Measurements from ENCODE around the gene ARHGAP26. TPM values are rescaled to one million over a fixed set of nuclear protein-coding genes. Genes with fewer than 3 reads are reported as not detected.

The ARHGAP26 gene
- total and polyA plus RNA-seq, 2 donors, result 15.1 to 16.2 TPM

GRCh38 chr5:142813220-142813619 is 43.0 kb downstream of the ARHGAP26 start:
- no peak overlapping the region for H3K4me3 ChIP-seq (ENCODE audit: low read length in 2 of 2)
- 97% methylated on average over 3 of the region's 3 CpGs for whole genome bisulfite sequencing
- no peak overlapping the region for H3K27ac ChIP-seq (ENCODE audit: low read depth in 1 of 2, low read length in 1 of 2)
- H3K36me3 ChIP-seq (ENCODE audit: control insufficient read depth in 2 of 2, insufficient read depth in 2 of 2, low read length in 1 of 2), result no peaks in the 10 kb centered on the region
- no peaks in the 10 kb centered on the region for H3K27me3 ChIP-seq (ENCODE audit: control insufficient read depth in 2 of 2, insufficient read depth in 1 of 2, low read length in 1 of 2)
- H3K4me1 ChIP-seq (ENCODE audit: control insufficient read depth in 2 of 2, insufficient read depth in 2 of 2, low read length in 2 of 2), result peaks cover 0 to 33% of the 10 kb centered on the region in 2 donors
- H3K9me3 ChIP-seq (ENCODE audit: control insufficient read depth in 2 of 2, insufficient read depth in 1 of 2, low read length in 1 of 2), result peaks cover 0 to 5% of the 10 kb centered on the region in 2 donors
- DNase-seq (ENCODE audit: low read depth in 6 of 9, low spot score in 9 of 9), result no peak

- H3K4me1 ChIP-seq (ENCODE audit: control insufficient read depth in 2 of 2, insufficient read depth in 2 of 2, low read length in 2 of 2), result peaks cover 0 to 35% of the 10 kb centered on the region in 2 donors
- H3K36me3 ChIP-seq (ENCODE audit: control insufficient read depth in 2 of 2, insufficient read depth in 2 of 2, low read length in 1 of 2), result no peaks in the 10 kb centered on the region
- H3K9me3 ChIP-seq (ENCODE audit: control insufficient read depth in 2 of 2, insufficient read depth in 1 of 2, low read length in 1 of 2), result peaks cover 0 to 6% of the 10 kb centered on the region in 2 donors
- 95% methylated on average over 3 of the region's 3 CpGs for whole genome bisulfite sequencing
- DNase-seq (ENCODE audit: low read depth in 6 of 9, low spot score in 9 of 9), result no peak
- H3K27me3 ChIP-seq (ENCODE audit: control insufficient read depth in 2 of 2, insufficient read depth in 1 of 2, low read length in 1 of 2), result no peaks in the 10 kb centered on the region
- no peak overlapping the region for H3K27ac ChIP-seq (ENCODE audit: low read depth in 1 of 2, low read length in 1 of 2)
- no peak overlapping the region for H3K4me3 ChIP-seq (ENCODE audit: low read length in 2 of 2)
Observed at GRCh38 chr5:142814122-142814521, 43.9 kb downstream of the ARHGAP26 start.

GRCh38 chr5:142815469-142815868 is 45.3 kb downstream of the ARHGAP26 start:
- peaks cover 0 to 26% of the 10 kb centered on the region in 2 donors for H3K4me1 ChIP-seq (ENCODE audit: control insufficient read depth in 2 of 2, insufficient read depth in 2 of 2, low read length in 2 of 2)
- DNase-seq (ENCODE audit: low read depth in 6 of 9, low spot score in 9 of 9), result no peak
- no peaks in the 10 kb centered on the region for H3K36me3 ChIP-seq (ENCODE audit: control insufficient read depth in 2 of 2, insufficient read depth in 2 of 2, low read length in 1 of 2)
- no peaks in the 10 kb centered on the region for H3K27me3 ChIP-seq (ENCODE audit: control insufficient read depth in 2 of 2, insufficient read depth in 1 of 2, low read length in 1 of 2)
- no peak overlapping the region for H3K27ac ChIP-seq (ENCODE audit: low read depth in 1 of 2, low read length in 1 of 2)
- peaks cover 0 to 6% of the 10 kb centered on the region in 2 donors for H3K9me3 ChIP-seq (ENCODE audit: control insufficient read depth in 2 of 2, insufficient read depth in 1 of 2, low read length in 1 of 2)
- no peak overlapping the region for H3K4me3 ChIP-seq (ENCODE audit: low read length in 2 of 2)
- WGBS, result 100% methylated on average over 2 of the region's 2 CpGs

- no peak overlapping the region for H3K4me3 ChIP-seq (ENCODE audit: low read length in 2 of 2)
- DNase-seq (ENCODE audit: low read depth in 6 of 9, low spot score in 9 of 9), result no peak
- WGBS, result 94% methylated on average over 6 of the region's 6 CpGs
- no peaks in the 10 kb centered on the region for H3K36me3 ChIP-seq (ENCODE audit: control insufficient read depth in 2 of 2, insufficient read depth in 2 of 2, low read length in 1 of 2)
- H3K4me1 ChIP-seq (ENCODE audit: control insufficient read depth in 2 of 2, insufficient read depth in 2 of 2, low read length in 2 of 2), result peaks cover 0 to 23% of the 10 kb centered on the region in 2 donors
- no peaks in the 10 kb centered on the region for H3K27me3 ChIP-seq (ENCODE audit: control insufficient read depth in 2 of 2, insufficient read depth in 1 of 2, low read length in 1 of 2)
- peak overlapping the region; percentile 52 to 64 for H3K27ac ChIP-seq (ENCODE audit: low read depth in 1 of 2, low read length in 1 of 2)
- peaks cover 0 to 6% of the 10 kb centered on the region in 2 donors for H3K9me3 ChIP-seq (ENCODE audit: control insufficient read depth in 2 of 2, insufficient read depth in 1 of 2, low read length in 1 of 2)
Observed at GRCh38 chr5:142816531-142817430, 46.6 kb downstream of the ARHGAP26 start.

- H3K36me3 ChIP-seq (ENCODE audit: control insufficient read depth in 2 of 2, insufficient read depth in 2 of 2, low read length in 1 of 2), result no peaks in the 10 kb centered on the region
- DNase-seq (ENCODE audit: low read depth in 6 of 9, low spot score in 9 of 9), result no peak
- H3K4me1 ChIP-seq (ENCODE audit: control insufficient read depth in 2 of 2, insufficient read depth in 2 of 2, low read length in 2 of 2), result peaks cover 0 to 19% of the 10 kb centered on the region in 2 donors
- WGBS, result 95% methylated on average over 3 of the region's 3 CpGs
- peaks cover 0 to 6% of the 10 kb centered on the region in 2 donors for H3K9me3 ChIP-seq (ENCODE audit: control insufficient read depth in 2 of 2, insufficient read depth in 1 of 2, low read length in 1 of 2)
- peak overlapping the region; percentile 21 to 36 for H3K27ac ChIP-seq (ENCODE audit: low read depth in 1 of 2, low read length in 1 of 2)
- no peaks in the 10 kb centered on the region for H3K27me3 ChIP-seq (ENCODE audit: control insufficient read depth in 2 of 2, insufficient read depth in 1 of 2, low read length in 1 of 2)
- no peak overlapping the region for H3K4me3 ChIP-seq (ENCODE audit: low read length in 2 of 2)
Observed at GRCh38 chr5:142817949-142818431, 47.8 kb downstream of the ARHGAP26 start.

- no peak for DNase-seq (ENCODE audit: low read depth in 6 of 9, low spot score in 9 of 9)
Observed at GRCh38 chr5:142819292-142819691, 49.1 kb downstream of the ARHGAP26 start.

GRCh38 chr5:142819825-142820224 is 49.6 kb downstream of the ARHGAP26 start:
- no peak overlapping the region for H3K27ac ChIP-seq (ENCODE audit: low read depth in 1 of 2, low read length in 1 of 2)
- peaks cover 0 to 6% of the 10 kb centered on the region in 2 donors for H3K9me3 ChIP-seq (ENCODE audit: control insufficient read depth in 2 of 2, insufficient read depth in 1 of 2, low read length in 1 of 2)
- no peaks in the 10 kb centered on the region for H3K36me3 ChIP-seq (ENCODE audit: control insufficient read depth in 2 of 2, insufficient read depth in 2 of 2, low read length in 1 of 2)
- no peaks in the 10 kb centered on the region for H3K27me3 ChIP-seq (ENCODE audit: control insufficient read depth in 2 of 2, insufficient read depth in 1 of 2, low read length in 1 of 2)
- H3K4me1 ChIP-seq (ENCODE audit: control insufficient read depth in 2 of 2, insufficient read depth in 2 of 2, low read length in 2 of 2), result peaks cover 0 to 28% of the 10 kb centered on the region in 2 donors
- 95% methylated on average over 4 of the region's 4 CpGs for WGBS
- H3K4me3 ChIP-seq (ENCODE audit: low read length in 2 of 2), result no peak overlapping the region
- DNase-seq (ENCODE audit: low read depth in 6 of 9, low spot score in 9 of 9), result no peak

More at GRCh38 chr5:142819292-142819691, 49.1 kb downstream of the ARHGAP26 start:
- Histone ChIP-seq H3K27me3 (ENCODE audit: control insufficient read depth in 2 of 2, insufficient read depth in 1 of 2, low read length in 1 of 2) (no peaks in the 10 kb centered on the region), H3K27ac (ENCODE audit: low read depth in 1 of 2, low read length in 1 of 2) (peak overlapping the region in 1 of 2 donors; percentile 42), H3K36me3 (ENCODE audit: control insufficient read depth in 2 of 2, insufficient read depth in 2 of 2, low read length in 1 of 2) (no peaks in the 10 kb centered on the region), H3K9me3 (ENCODE audit: control insufficient read depth in 2 of 2, insufficient read depth in 1 of 2, low read length in 1 of 2) (peaks cover 0 to 6% of the 10 kb centered on the region in 2 donors), H3K4me3 (ENCODE audit: low read length in 2 of 2) (no peak overlapping the region), H3K4me1 (ENCODE audit: control insufficient read depth in 2 of 2, insufficient read depth in 2 of 2, low read length in 2 of 2) (peaks cover 0 to 23% of the 10 kb centered on the region in 2 donors)

- peaks cover 0 to 34% of the 10 kb centered on the region in 2 donors for H3K4me1 ChIP-seq (ENCODE audit: control insufficient read depth in 2 of 2, insufficient read depth in 2 of 2, low read length in 2 of 2)
- 99% methylated on average over 5 of the region's 5 CpGs for WGBS
- H3K36me3 ChIP-seq (ENCODE audit: control insufficient read depth in 2 of 2, insufficient read depth in 2 of 2, low read length in 1 of 2), result no peaks in the 10 kb centered on the region
- no peak for DNase-seq (ENCODE audit: low read depth in 6 of 9, low spot score in 9 of 9)
- peaks cover 0 to 6% of the 10 kb centered on the region in 2 donors for H3K9me3 ChIP-seq (ENCODE audit: control insufficient read depth in 2 of 2, insufficient read depth in 1 of 2, low read length in 1 of 2)
- H3K27ac ChIP-seq (ENCODE audit: low read depth in 1 of 2, low read length in 1 of 2), result no peak overlapping the region
- H3K4me3 ChIP-seq (ENCODE audit: low read length in 2 of 2), result no peak overlapping the region
- no peaks in the 10 kb centered on the region for H3K27me3 ChIP-seq (ENCODE audit: control insufficient read depth in 2 of 2, insufficient read depth in 1 of 2, low read length in 1 of 2)
Observed at GRCh38 chr5:142820447-142820846, 50.3 kb downstream of the ARHGAP26 start.

- no peak overlapping the region for H3K27ac ChIP-seq (ENCODE audit: low read depth in 1 of 2, low read length in 1 of 2)
- H3K4me3 ChIP-seq (ENCODE audit: low read length in 2 of 2), result no peak overlapping the region
- peaks cover 0 to 6% of the 10 kb centered on the region in 2 donors for H3K9me3 ChIP-seq (ENCODE audit: control insufficient read depth in 2 of 2, insufficient read depth in 1 of 2, low read length in 1 of 2)
- H3K36me3 ChIP-seq (ENCODE audit: control insufficient read depth in 2 of 2, insufficient read depth in 2 of 2, low read length in 1 of 2), result no peaks in the 10 kb centered on the region
- no peak for DNase-seq (ENCODE audit: low read depth in 6 of 9, low spot score in 9 of 9)
- WGBS, result 100% methylated on average over 2 of the region's 2 CpGs
- H3K27me3 ChIP-seq (ENCODE audit: control insufficient read depth in 2 of 2, insufficient read depth in 1 of 2, low read length in 1 of 2), result no peaks in the 10 kb centered on the region
- H3K4me1 ChIP-seq (ENCODE audit: control insufficient read depth in 2 of 2, insufficient read depth in 2 of 2, low read length in 2 of 2), result peaks cover 0 to 33% of the 10 kb centered on the region in 2 donors
Observed at GRCh38 chr5:142821034-142821732, 51.0 kb downstream of the ARHGAP26 start.
